Endothelial cell (in vitro differentiated cells): ENCODE data around the gene HABP2. TPM values are rescaled to one million over a fixed set of nuclear protein-coding genes. Genes with fewer than 3 reads are reported as not detected.

Experiments
- DNase-seq: peaks from one replicate; pipeline ENCODE4 v3.0.0; 2021; ENCODE audit warnings: low spot score
- H3K27ac Mint-ChIP-seq: one replicate; pipeline ENCODE4 v1.8.0; 2021; ENCODE audit warnings: mixed read lengths, inconsistent platforms; ENCODE audit not compliant: unreplicated experiment
- H3K27me3 Mint-ChIP-seq: one replicate; pipeline ENCODE4 v1.8.0; 2021; ENCODE audit warnings: mild to moderate bottlenecking, moderate library complexity, mixed read lengths, inconsistent platforms; ENCODE audit not compliant: unreplicated experiment
- H3K36me3 Mint-ChIP-seq: one replicate; pipeline ENCODE4 v1.8.0; 2021; ENCODE audit warnings: mild to moderate bottlenecking, low read depth, mixed read lengths, inconsistent platforms; ENCODE audit not compliant: unreplicated experiment
- H3K4me1 Mint-ChIP-seq: one replicate; pipeline ENCODE4 v1.8.0; 2021; ENCODE audit warnings: mild to moderate bottlenecking, mixed read lengths, inconsistent platforms; ENCODE audit not compliant: unreplicated experiment
- H3K4me3 Mint-ChIP-seq: one replicate; pipeline ENCODE4 v1.8.0; 2021; ENCODE audit warnings: mild to moderate bottlenecking, mixed read lengths, inconsistent platforms; ENCODE audit not compliant: unreplicated experiment
- H3K9me3 Mint-ChIP-seq: one replicate; pipeline ENCODE4 v1.8.0; 2021; ENCODE audit warnings: mixed read lengths, inconsistent platforms; ENCODE audit not compliant: unreplicated experiment
- CTCF ChIP-seq: fragments of 200-600 bp; sonication (generic); IDR thresholded peaks from one replicate; pipeline ENCODE4 v1.5.0; 2021; ENCODE audit warnings: antibody characterized with exemption; ENCODE audit not compliant: unreplicated experiment
- total RNA-seq: library from RNA; stranded (reverse); fragmentation: NEBNext Ultra II Directional; extraction: Animal tissue kit (Norgen Biotek cat#: 25700); gene quantifications from one replicate; pipeline ENCODE4 v1.2.1, GENCODE V29; 2021; ENCODE audit not compliant: unreplicated experiment

HABP2 gene
- total RNA-seq, 1 donor from 2014 or later: not detected

- no peak overlapping the region for H3K27ac Mint-ChIP-seq
- peaks cover 3% of the 10 kb centered on the region for H3K27me3 Mint-ChIP-seq
- no peaks in the 10 kb centered on the region for H3K9me3 Mint-ChIP-seq
- peak; percentile 36 for TF ChIP-seq CTCF
- H3K4me3 Mint-ChIP-seq: no peak overlapping the region
- H3K4me1 Mint-ChIP-seq: peaks cover 21% of the 10 kb centered on the region
- DNase-seq: peak; percentile 11
- H3K36me3 Mint-ChIP-seq: no peaks in the 10 kb centered on the region
Measured at GRCh38 chr10:113616244-113617074, 63.6 kb downstream of the HABP2 start.

GRCh38 chr10:113617086-113617485 is 64.2 kb downstream of the HABP2 start:
- DNase-seq: no peak
- H3K4me3 Mint-ChIP-seq: no peak overlapping the region
- H3K27ac Mint-ChIP-seq: no peak overlapping the region
- no peak for TF ChIP-seq CTCF
- H3K36me3 Mint-ChIP-seq: no peaks in the 10 kb centered on the region
- no peaks in the 10 kb centered on the region for H3K9me3 Mint-ChIP-seq
- peaks cover 21% of the 10 kb centered on the region for H3K4me1 Mint-ChIP-seq
- peaks cover 3% of the 10 kb centered on the region for H3K27me3 Mint-ChIP-seq

- Mint-ChIP-seq H3K4me3 (no peak overlapping the region), H3K27me3 (peaks cover 2% of the 10 kb centered on the region), H3K27ac (no peak overlapping the region), H3K4me1 (peaks cover 21% of the 10 kb centered on the region), H3K9me3 (no peaks in the 10 kb centered on the region), H3K36me3 (no peaks in the 10 kb centered on the region)
- DNase-seq: no peak
- TF ChIP-seq CTCF: no peak
Measured at GRCh38 chr10:113618338-113618737, 65.5 kb downstream of the HABP2 start.

GRCh38 chr10:113619401-113619800 is 66.5 kb downstream of the HABP2 start:
- no peak for TF ChIP-seq CTCF
- Mint-ChIP-seq H3K9me3 (no peaks in the 10 kb centered on the region), H3K36me3 (no peaks in the 10 kb centered on the region), H3K27ac (no peak overlapping the region), H3K4me3 (no peak overlapping the region), H3K27me3 (peaks cover 2% of the 10 kb centered on the region), H3K4me1 (peaks cover 21% of the 10 kb centered on the region)
- no peak for DNase-seq

- Mint-ChIP-seq H3K9me3 (no peaks in the 10 kb centered on the region), H3K27me3 (peaks cover 4% of the 10 kb centered on the region)
Measured at GRCh38 chr10:113620511-113620910, 67.7 kb downstream of the HABP2 start.

More at GRCh38 chr10:113620511-113620910, 67.7 kb downstream of the HABP2 start:
- Mint-ChIP-seq H3K4me3 (no peak overlapping the region), H3K4me1 (peaks cover 25% of the 10 kb centered on the region), H3K36me3 (no peaks in the 10 kb centered on the region), H3K27ac (no peak overlapping the region)
- no peak for DNase-seq
- TF ChIP-seq CTCF: no peak
